ENCODE results near the gene HLA-C.
"Not testable (repeated sequence)": the region's sequence is repeated elsewhere in the genome, so short reads cannot be mapped to it uniquely, and the experiment has no call there.

DNA sequence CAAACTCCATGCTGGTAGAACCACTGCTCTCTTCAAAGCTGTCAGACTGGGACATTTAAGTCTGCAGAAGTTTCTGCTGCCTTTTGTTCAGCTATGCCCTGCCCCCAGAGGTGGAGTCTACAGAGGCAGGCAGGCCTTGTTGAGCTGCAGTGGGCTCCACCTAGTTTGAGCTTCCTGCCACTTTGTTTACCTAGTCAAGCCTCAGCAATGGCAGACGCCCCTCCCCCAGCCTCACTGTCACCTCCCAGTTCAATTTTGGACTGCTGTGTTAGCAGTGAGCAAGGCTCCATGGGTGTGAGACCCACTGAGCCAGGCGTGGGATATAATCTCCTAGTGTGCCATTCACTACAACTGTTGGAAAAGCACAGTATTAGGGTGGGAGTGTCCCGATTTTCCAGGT is 11.9 kb downstream of the HLA-C start:
- TF ChIP-seq, protein P1, sequence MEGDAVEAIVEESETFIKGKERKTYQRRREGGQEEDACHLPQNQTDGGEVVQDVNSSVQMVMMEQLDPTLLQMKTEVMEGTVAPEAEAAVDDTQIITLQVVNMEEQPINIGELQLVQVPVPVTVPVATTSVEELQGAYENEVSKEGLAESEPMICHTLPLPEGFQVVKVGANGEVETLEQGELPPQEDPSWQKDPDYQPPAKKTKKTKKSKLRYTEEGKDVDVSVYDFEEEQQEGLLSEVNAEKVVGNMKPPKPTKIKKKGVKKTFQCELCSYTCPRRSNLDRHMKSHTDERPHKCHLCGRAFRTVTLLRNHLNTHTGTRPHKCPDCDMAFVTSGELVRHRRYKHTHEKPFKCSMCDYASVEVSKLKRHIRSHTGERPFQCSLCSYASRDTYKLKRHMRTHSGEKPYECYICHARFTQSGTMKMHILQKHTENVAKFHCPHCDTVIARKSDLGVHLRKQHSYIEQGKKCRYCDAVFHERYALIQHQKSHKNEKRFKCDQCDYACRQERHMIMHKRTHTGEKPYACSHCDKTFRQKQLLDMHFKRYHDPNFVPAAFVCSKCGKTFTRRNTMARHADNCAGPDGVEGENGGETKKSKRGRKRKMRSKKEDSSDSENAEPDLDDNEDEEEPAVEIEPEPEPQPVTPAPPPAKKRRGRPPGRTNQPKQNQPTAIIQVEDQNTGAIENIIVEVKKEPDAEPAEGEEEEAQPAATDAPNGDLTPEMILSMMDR (IDR thresholded peaks at IDR 0.05): not testable (repeated sequence)
- not testable (repeated sequence) for TF ChIP-seq TCF7L2 (IDR thresholded peaks at IDR 0.05; ENCODE audit: low read depth, low read length); POLR2AphosphoS5 (IDR thresholded peaks at IDR 0.05; ENCODE audit: low read depth, low read length); SIN3A (IDR thresholded peaks at IDR 0.05; ENCODE audit: borderline replicate concordance, insufficient read depth, low read depth, low read length)
- TF ChIP-seq, protein P2, sequence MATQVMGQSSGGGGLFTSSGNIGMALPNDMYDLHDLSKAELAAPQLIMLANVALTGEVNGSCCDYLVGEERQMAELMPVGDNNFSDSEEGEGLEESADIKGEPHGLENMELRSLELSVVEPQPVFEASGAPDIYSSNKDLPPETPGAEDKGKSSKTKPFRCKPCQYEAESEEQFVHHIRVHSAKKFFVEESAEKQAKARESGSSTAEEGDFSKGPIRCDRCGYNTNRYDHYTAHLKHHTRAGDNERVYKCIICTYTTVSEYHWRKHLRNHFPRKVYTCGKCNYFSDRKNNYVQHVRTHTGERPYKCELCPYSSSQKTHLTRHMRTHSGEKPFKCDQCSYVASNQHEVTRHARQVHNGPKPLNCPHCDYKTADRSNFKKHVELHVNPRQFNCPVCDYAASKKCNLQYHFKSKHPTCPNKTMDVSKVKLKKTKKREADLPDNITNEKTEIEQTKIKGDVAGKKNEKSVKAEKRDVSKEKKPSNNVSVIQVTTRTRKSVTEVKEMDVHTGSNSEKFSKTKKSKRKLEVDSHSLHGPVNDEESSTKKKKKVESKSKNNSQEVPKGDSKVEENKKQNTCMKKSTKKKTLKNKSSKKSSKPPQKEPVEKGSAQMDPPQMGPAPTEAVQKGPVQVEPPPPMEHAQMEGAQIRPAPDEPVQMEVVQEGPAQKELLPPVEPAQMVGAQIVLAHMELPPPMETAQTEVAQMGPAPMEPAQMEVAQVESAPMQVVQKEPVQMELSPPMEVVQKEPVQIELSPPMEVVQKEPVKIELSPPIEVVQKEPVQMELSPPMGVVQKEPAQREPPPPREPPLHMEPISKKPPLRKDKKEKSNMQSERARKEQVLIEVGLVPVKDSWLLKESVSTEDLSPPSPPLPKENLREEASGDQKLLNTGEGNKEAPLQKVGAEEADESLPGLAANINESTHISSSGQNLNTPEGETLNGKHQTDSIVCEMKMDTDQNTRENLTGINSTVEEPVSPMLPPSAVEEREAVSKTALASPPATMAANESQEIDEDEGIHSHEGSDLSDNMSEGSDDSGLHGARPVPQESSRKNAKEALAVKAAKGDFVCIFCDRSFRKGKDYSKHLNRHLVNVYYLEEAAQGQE (IDR thresholded peaks at IDR 0.05; ENCODE audit: insufficient read depth in 1 of 2, low read depth in 2 of 2, low read length in 1 of 2): not testable (repeated sequence)

All from Panc1 (cell line).